SK-N-MC (cell line): ENCODE measurements around the gene B3GNT7.

Experiments
- EZH2 ChIP-seq: fragments of 200-600 bp; sonication (generic); IDR thresholded peaks from one replicate; pipeline ENCODE4 v1.6.1; 2017; ENCODE audit warnings: antibody characterized with exemption
- FOXP2 ChIP-seq: optimal IDR thresholded peaks from 2 replicates; pipeline ENCODE3; 2011; ENCODE audit warnings: mild to moderate bottlenecking, moderate library complexity; ENCODE audit not compliant: insufficient read depth; ENCODE audit errors: extremely low read length, control extremely low read depth
- POLR2AphosphoS5 ChIP-seq: IDR thresholded peaks from 2 replicates; pipeline ENCODE4 v1.6.1; 2012; ENCODE audit warnings: mild to moderate bottlenecking, low read depth, low read length, borderline replicate concordance

GRCh38 chr2:231399853-231400680, 4.6 kb downstream of the B3GNT7 start:
- TF ChIP-seq POLR2AphosphoS5 = no peak
- no peak for TF ChIP-seq FOXP2
- TF ChIP-seq EZH2 = no peak
